ENCODE measurements around the gene PRODH2.

The PRODH2 gene

DNA sequence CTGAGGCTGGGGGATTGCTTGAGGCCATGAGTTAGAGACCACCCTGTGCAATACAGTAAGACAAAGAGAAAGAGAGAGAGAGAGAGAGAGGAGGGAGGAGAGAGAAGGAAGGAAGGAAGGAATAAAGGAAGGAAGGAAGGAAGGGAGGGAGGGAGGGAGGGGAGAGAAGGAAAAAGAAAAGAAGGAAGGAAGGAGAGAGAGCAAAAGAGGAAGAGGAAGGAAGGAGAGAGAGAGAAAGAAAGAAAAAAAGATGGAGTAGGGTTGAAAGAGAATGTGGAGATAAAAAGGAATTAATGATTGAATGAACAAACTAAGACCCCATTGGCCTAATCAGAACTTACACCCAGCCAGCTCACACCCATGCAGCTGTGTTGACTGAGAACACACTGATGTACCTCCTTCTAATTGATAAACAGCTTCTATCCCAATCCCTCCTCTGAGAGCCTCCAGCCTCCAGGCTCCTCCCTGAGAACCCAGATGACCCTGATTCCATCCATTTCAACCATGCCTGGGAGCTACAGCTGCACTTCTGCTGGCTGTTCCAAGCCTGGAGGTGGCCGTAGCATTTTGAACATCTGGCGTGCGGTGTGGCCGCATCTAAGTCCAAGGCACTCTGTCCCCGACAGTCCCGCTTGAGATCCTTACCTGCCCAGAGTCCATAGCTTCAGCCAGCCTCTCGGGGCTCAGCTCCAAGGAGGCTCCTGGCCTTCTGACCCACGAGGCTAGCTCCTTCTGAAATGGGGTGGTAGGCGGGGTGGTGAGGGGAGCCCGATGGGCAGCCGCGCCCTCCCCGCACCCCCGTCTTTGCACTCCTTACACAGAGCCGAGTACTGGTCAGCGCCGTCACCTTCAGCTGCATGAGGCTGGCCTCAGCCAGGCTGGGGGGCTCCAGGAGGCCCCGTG lies 1.1 kb downstream of the PRODH2 start:
- no peak for DNase-seq (ENCODE audit: low spot score)
- in situ Hi-C loops (cut with MboI; ENCODE audit: low pct_unique_long_range_greater_than_20kb, low sequenced_read_pairs, unreplicated experiment), result no loop called here
- TF ChIP-seq, protein P1, sequence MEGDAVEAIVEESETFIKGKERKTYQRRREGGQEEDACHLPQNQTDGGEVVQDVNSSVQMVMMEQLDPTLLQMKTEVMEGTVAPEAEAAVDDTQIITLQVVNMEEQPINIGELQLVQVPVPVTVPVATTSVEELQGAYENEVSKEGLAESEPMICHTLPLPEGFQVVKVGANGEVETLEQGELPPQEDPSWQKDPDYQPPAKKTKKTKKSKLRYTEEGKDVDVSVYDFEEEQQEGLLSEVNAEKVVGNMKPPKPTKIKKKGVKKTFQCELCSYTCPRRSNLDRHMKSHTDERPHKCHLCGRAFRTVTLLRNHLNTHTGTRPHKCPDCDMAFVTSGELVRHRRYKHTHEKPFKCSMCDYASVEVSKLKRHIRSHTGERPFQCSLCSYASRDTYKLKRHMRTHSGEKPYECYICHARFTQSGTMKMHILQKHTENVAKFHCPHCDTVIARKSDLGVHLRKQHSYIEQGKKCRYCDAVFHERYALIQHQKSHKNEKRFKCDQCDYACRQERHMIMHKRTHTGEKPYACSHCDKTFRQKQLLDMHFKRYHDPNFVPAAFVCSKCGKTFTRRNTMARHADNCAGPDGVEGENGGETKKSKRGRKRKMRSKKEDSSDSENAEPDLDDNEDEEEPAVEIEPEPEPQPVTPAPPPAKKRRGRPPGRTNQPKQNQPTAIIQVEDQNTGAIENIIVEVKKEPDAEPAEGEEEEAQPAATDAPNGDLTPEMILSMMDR (IDR thresholded peaks at IDR 0.05; ENCODE audit: extremely low read depth, insufficient read depth, missing control alignments), result no peak

DNA sequence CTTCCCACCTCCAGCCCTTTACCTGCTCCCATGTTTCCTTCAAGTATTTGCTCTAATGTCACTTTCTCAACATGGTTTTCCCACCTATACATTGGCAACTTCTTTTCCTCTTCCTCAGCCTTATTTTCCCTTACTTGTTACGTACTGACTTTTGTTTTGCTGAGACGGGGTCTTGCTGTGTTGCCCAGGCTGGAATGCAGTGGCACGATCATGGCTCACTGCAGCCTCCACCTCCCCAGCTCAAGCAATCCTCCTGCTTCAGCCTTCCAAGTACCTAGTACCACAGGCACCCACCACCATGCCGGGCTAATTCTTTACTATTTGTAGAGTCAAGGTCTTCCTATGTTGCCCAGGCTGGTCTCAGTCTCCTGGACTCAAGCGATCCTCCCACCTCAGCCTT lies 5.0 kb downstream of the PRODH2 start:
- no peak for DNase-seq (ENCODE audit: low spot score)
- in situ Hi-C loops (cut with MboI; ENCODE audit: low pct_unique_long_range_greater_than_20kb, low sequenced_read_pairs, unreplicated experiment), result no loop called here
- TF ChIP-seq, protein P1 (IDR thresholded peaks at IDR 0.05; ENCODE audit: extremely low read depth, insufficient read depth, missing control alignments), result no peak

GRCh38 chr19:35806597-35806996 lies 6.0 kb downstream of the PRODH2 start:
- in situ Hi-C loops (cut with MboI; ENCODE audit: low pct_unique_long_range_greater_than_20kb, low sequenced_read_pairs, unreplicated experiment), result no loop called here
- no peak for DNase-seq (ENCODE audit: low spot score)
- TF ChIP-seq, protein P1 (IDR thresholded peaks at IDR 0.05; ENCODE audit: extremely low read depth, insufficient read depth, missing control alignments), result no peak

- TF ChIP-seq, protein P1 (IDR thresholded peaks at IDR 0.05; ENCODE audit: extremely low read depth, insufficient read depth, missing control alignments), result no peak
- no peak for DNase-seq (ENCODE audit: low spot score)
- in situ Hi-C loops (cut with MboI; ENCODE audit: low pct_unique_long_range_greater_than_20kb, low sequenced_read_pairs, unreplicated experiment), result no loop called here
Observed at GRCh38 chr19:35805526-35806102, 7.0 kb downstream of the PRODH2 start.

DNA sequence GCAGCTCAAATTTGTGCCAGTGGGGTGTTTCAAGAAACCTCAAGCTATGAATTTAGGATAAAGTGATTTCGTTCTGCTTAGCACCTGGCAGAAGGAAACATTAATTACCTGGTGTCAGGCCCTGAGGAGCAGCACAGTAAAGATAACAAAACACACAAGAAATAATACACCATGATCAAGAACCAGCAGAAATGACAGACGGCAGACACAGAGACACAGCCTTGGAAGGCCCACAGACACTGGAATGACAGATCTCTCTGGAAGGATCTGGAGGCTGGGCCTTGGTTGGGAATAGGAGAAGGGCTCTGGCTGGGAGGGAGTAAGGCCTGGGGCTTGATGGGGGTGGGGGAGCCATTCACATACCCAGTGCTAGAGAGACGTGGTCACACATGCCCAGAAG lies 10.8 kb downstream of the PRODH2 start:
- in situ Hi-C loops (cut with MboI; ENCODE audit: low pct_unique_long_range_greater_than_20kb, low sequenced_read_pairs, unreplicated experiment), result no loop called here
- no peak for DNase-seq (ENCODE audit: low spot score)
- TF ChIP-seq, protein P1 (IDR thresholded peaks at IDR 0.05; ENCODE audit: extremely low read depth, insufficient read depth, missing control alignments), result no peak

DNA sequence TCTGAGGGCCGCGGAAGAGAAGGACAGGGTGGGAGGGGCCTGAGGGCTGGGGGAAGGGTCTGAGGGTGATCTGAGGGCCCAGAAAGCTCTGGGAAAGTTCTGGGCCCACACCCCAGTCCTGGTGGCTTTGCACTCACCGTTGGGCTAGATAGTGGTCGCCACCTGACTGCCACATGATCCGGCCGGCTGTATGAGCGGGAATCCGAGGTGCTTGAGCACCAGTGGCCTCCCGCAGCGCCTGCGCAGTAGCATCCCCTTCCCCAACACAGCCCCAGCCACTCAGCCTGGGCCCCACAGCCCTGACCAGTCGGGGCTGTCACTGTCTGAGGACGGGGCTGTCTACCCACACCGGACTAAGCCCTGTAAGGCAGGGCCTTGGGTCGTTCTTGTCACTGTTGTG lies 15.0 kb downstream of the PRODH2 start:
- in situ Hi-C loops (cut with MboI; ENCODE audit: low pct_unique_long_range_greater_than_20kb, low sequenced_read_pairs, unreplicated experiment), result no loop called here
- TF ChIP-seq, protein P1 (IDR thresholded peaks at IDR 0.05; ENCODE audit: extremely low read depth, insufficient read depth, missing control alignments), result no peak
- no peak for DNase-seq (ENCODE audit: low spot score)

Data from GM13977 (cell line).